Activated naive CD4-positive, alpha-beta T cell treated with Interleukin-2 at 50 U/mL for 16 hours (primary cell): ENCODE data around the gene TFB2M.
"Not testable (repeated sequence)": the region's sequence is repeated elsewhere in the genome, so short reads cannot be mapped to it uniquely, and the experiment has no call there.

Experiments
- DNase-seq: peaks from one replicate; pipeline ENCODE4 v3.0.0-alpha.2; 2020

The TFB2M gene

DNA sequence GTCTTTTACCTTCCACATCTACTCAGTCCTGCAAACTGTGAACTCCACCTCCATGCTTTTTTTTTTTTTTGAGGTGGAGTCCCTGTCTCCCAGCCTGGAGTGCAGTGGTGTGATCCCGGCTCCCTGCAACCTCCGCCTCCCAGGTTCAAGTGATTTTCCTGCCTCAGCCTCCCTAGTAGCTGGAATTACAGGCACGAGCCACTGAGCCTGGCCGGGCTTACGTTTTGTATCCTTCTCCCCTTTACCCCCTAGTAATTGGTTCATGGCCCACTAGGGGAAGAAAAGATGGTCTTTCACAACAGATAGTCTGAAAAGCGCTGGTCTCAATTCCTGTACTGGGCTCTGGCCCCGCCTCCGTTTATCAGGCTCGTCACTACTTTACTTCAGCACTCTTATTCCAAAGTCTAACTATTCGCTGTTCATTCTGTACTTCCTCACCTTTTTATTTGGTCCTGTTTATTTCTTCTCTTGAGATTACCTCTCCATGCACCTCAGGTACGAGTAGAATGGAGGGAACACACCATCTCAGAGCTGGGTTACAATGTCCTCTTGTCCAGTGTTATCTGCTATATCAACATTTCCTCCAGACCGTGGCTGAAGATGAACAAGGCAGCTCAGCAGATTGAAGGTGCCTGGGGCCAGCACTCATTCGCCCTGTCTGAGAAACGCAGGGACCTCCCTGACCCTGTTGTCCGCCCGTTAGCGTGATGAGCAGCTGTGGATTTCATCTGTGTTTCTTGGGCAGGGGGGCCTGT, 16.4 kb upstream of the TFB2M start:
- no peak for DNase-seq

DNA sequence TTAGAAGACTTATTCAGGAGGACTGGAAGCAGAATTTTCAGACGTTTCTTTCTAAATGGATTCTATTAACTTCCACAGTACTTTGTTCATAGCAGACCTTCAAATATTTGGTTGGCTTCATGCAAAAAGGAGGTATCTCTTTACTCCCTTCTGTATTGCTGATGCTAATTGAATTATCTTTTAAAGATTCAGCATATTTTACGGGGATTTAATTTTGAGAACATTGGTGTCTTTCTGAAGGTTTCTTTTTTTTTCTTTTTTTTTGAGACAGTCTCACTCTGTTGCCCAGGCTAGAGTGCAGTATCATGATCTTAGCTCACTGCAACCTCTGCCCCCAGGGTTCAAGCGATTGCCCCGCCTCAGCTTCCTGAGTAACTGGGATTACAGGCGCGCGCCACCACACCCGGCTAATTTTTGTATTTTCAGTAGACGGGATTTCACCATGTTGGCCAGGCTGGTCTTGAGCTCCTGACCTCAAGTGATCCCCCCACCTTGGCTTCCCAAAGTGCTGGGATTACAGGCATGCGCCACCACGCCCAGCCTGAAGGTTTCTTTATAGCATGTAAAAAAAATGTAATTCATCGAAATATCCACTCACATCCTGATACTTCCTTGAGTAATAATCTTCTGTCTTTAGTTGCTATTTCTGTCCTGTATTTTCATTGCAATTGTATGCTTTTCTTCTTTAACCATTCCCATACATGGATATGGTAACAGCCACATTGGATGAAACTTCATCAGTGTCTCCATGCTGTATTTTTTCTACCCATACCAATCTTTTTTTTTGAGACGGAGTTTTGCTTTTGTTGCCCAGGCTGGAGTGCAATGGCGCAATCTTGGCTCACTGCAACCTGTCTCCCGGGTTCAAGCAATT, 14.7 kb upstream of the TFB2M start:
- no peak for DNase-seq

- DNase-seq, result no peak
Observed at GRCh38 chr1:246579818-246580217, 13.8 kb upstream of the TFB2M start.

- no peak for DNase-seq
Observed at GRCh38 chr1:246577720-246578106, 11.7 kb upstream of the TFB2M start.

GRCh38 chr1:246577082-246577719, 11.1 kb upstream of the TFB2M start:
- DNase-seq, result no peak

- no peak for DNase-seq
Observed at GRCh38 chr1:246576709-246577032, 10.6 kb upstream of the TFB2M start.

DNA sequence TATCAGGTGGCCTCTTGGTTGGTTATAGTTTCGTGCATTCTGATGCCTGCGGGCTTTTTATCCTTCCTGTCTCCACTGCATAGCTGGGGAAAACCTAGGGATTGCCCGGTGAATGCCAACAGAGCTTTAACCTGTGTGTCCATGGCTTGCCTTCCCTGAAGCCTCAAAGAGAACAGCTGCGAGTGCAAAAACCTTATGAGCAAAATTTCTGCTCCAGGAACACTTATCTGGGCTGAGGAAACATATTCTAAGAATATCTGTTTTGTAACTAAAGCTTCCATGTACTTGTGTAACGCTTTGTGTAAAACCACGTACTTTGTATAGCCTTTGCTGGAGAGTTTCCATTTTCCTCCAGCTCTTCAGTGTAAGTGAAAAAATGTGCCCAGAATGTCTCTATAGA, 7.4 kb upstream of the TFB2M start:
- no peak for DNase-seq

DNA sequence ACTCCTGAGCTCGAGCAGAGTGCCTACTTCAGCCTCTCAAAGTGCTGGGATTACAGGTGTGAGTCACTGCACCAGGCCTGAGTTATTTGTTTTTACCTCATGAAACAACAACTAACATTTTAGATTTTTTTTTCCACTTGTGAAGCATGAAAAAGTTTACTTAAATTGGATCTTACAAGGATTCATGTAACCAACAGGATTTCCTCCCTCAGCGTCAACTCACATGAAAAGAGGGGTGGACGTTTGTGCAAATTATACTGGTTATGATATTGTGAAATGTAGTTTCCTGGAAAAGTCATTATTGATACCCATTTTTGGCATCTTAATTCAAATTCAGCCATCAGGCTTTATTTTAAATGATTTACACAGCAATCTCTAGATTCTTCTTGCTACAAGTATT, 6.7 kb upstream of the TFB2M start:
- DNase-seq, result no peak

- DNase-seq, result no peak
Observed at GRCh38 chr1:246571953-246572352, 5.9 kb upstream of the TFB2M start.

- DNase-seq, result not testable (repeated sequence)
Observed at GRCh38 chr1:246571309-246571708, 5.2 kb upstream of the TFB2M start.

GRCh38 chr1:246569248-246570238, 3.5 kb upstream of the TFB2M start:
- peak; percentile 32 for DNase-seq

GRCh38 chr1:246567646-246568235, 1.7 kb upstream of the TFB2M start:
- DNase-seq, result no peak

DNA sequence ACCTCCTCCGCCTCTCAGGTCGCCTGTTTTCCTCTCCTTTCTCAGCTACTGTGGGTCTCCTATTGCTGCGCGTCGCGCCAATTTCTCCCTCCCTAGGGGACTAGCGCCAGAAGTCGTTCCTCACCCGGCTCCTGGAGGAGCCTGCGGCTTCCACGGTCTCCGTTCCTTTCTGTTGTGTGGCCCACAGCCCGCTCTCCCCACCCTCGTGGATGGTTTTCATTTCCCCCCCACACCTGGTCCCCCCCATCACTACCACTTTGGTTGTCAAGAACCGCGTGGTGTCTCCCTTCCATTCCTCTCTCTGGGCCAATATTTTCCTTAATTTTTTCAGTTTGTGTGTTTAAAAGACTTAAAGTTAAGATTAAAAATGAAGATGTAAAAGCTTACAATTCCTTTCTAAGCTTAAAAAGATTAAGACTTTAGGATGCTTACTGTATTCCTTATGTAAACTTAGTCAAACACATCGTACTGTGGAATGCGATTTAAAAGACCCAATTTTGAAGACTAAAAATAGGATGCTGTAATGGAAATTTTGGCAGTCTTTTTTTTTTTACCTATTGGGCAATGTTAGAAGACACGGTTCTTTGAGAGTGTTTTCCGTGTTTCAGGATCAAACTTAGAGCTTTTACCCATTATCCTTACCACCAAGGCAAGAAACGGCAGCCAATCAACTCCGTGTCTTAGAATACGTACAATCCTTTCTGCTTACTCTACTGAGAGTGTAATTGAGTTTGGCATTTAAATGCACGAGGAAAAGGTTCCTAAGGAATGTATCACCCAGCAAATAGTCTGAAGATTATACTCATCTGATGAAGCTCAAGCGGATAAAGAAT, 968 bp upstream of the TFB2M start:
- DNase-seq, result no peak

DNA sequence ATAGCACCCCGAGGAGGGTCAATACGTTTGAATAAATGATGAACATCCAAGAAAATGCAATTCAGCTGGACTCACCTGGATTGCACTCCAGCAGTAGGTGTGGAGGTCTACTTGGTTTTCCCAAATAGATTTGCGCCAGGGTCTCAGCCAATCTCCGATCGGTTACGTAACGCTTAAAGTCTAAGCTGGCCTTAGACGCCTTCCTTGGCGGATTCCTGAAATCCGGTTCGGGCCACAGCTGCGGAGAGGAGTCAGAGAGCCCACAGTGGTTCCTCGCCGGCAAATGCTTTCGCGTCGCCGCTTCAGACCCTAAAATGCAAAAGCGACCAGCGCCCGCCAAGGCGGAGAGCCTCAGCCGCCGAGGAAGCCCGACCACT, 322 bp downstream of the TFB2M start:
- DNase-seq, result no peak

- DNase-seq, result no peak
Observed at GRCh38 chr1:246564839-246565750, 966 bp downstream of the TFB2M start.

DNA sequence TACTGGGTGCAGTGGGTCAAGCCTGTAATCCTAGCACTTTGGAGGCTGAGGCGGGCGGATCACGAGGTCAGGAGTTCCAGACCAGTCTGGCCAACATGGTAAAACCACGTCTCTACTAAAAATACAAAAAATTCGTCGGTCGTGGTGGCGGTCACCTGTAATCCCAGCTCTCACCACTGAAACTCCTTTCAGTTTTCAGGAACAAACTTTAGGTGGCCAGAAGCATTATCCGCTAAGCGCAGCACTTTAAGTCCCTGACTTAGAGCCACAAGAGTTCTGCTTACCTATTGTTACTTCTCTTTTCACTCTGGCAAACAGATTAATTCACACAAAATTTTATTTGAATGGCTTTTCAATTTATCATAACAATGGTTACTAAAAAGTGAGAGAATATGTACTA, 5.2 kb downstream of the TFB2M start:
- not testable (repeated sequence) for DNase-seq

DNA sequence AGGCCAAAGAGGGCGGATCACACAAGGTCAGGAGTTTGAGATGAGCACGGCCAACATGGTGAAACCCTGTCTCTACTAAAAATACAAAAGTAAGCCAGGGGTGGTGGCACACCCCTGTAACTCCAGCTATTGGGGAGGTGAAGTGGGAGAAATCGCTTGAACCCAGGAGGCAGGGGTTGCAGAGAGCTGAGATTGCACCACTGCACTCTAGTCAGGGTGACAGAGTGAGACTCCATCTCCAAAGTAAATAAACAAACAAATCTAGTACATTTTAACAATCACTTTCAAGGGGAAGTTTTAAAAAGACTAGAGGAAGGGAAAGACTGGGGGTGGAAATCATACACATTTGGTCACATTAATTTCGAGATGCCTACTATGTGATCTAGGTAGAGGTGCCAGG, 6.8 kb downstream of the TFB2M start:
- DNase-seq, result no peak

DNA sequence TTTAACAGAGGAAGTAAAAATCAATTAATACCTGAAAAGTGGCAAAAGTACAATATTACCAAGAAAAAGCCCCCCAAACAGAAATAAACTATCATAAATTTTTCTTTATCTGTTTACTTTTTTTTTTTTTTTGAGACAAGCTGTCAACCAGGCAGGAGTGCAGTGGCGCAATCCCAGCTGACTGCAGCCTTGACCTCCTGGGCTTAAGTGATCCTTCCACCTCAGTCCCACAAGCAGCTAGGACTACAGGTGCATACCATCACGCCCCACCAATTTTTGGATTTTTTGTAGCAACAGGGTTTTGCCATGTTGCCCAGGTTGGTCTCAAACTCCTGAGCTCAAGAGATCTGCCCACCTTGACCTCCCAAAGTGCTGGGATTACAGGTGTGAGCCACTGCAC, 8.0 kb downstream of the TFB2M start:
- no peak for DNase-seq

- no peak for DNase-seq
Observed at GRCh38 chr1:246554201-246554600, 11.9 kb downstream of the TFB2M start.

GRCh38 chr1:246552110-246552509, 14.0 kb downstream of the TFB2M start:
- DNase-seq, result no peak
